ENCODE measurements around the gene PGBD5.

Gene PGBD5

GRCh38 chr1:230300322-230301301 is 125.5 kb downstream of the PGBD5 start:
- DNase-seq (ENCODE audit: low spot score), result no peak

GRCh38 chr1:230299191-230300006 is 126.7 kb downstream of the PGBD5 start:
- DNase-seq (ENCODE audit: low spot score), result no peak

DNA sequence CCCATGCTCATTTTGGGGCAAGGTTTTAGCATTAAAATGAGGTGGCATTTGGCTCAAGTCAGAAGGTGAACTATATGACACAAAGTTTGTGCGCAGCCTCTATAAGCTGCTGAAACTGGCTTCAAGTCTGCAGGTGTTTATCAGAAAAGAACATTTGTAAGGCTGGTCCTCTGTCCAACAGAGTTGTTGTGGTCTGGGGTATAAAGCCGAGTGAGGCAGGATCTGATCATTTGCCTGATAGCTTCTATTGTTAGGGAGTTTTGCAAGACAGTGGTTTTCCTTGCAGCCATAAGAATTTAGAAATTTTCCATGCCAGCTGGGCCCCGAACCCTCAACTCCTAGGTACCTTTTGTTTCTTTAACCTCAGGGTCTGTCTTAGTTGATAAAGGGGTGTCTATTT is 130.8 kb downstream of the PGBD5 start:
- DNase-seq (ENCODE audit: low spot score), result no peak

- no peak for DNase-seq (ENCODE audit: low spot score)
Measured at GRCh38 chr1:230293390-230293700, 132.8 kb downstream of the PGBD5 start.

DNA sequence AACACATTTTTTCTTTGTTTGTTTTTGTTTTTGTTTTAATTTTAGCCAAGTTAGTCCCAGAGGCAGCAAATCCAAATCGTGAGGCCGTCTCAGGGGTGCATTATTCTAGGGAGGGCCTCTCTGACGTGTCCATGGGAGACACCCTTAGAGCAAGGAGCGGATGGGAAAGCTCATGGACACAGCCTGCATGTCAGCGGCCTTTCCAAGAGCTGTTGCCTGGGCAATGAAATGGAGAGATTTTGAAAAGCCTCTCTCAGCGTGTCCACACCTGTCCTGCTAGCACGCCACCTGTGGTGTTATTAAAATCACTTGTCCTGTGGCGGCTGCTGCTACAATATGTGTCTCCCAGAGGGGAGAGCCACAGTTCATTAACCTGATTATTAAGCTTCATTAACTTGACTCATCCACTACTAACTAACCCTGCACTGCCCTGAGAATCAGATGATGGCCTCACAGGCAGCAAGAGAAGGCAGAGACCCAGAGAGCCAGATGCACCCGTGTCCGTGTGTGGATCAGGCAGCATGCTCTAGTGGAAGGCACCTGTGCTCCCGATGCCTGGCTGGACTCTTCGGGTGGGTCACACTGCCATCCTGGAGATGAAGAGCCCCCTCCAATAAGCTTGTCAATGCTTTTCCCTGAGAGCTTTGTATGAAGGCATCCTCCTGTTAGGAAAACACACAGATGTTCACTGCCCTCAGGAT is 133.3 kb downstream of the PGBD5 start:
- no peak for DNase-seq (ENCODE audit: low spot score)

DNA sequence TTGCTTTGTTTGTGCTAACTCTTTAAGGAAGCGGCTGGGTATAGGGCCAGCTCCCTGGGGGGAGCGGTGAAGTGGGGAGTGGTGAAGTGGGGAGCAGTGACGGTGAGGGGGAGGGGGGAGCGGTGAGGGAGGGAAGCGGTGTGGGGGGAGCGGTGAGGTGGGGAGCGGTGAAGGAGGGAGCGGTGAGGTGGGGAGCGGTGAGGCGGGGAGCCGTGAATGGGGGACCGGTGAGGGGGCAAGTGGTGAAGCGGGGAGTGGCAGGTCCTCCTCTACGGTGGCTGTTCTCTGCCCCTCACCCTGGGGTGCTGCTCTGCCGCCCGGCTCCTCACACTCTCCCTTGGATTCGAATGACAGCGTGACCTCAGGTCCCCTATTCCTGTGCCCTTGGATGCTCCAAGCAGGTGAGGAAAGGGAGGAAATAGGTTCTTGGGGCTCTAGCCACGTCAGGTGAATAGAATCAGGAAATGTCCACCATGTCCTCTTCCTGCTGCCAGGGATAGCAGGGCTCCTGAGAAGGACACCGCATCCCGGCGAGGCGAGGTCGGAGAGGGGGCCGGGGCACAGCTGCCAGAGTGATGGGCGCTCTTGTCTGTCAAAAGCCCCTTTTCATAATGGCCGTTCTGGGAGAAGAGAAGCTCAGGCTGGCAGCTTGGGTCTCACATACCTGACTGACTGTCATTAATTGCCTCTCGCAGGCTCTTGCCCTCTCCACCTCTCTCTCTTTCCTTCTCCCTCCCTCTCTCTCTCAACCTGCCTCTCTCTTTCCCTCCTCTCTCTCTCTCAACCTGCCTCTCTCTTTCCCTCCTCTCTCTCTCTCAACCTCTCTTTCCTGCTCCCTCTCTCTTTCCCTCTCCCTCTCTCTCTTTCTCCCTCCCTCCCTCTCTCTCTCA is 134.2 kb downstream of the PGBD5 start:
- DNase-seq (ENCODE audit: low spot score), result no peak

- no peak for DNase-seq (ENCODE audit: low spot score)
Measured at GRCh38 chr1:230289350-230289644, 136.8 kb downstream of the PGBD5 start.

- no peak for DNase-seq (ENCODE audit: low spot score)
Measured at GRCh38 chr1:230288641-230289349, 137.3 kb downstream of the PGBD5 start.

DNA sequence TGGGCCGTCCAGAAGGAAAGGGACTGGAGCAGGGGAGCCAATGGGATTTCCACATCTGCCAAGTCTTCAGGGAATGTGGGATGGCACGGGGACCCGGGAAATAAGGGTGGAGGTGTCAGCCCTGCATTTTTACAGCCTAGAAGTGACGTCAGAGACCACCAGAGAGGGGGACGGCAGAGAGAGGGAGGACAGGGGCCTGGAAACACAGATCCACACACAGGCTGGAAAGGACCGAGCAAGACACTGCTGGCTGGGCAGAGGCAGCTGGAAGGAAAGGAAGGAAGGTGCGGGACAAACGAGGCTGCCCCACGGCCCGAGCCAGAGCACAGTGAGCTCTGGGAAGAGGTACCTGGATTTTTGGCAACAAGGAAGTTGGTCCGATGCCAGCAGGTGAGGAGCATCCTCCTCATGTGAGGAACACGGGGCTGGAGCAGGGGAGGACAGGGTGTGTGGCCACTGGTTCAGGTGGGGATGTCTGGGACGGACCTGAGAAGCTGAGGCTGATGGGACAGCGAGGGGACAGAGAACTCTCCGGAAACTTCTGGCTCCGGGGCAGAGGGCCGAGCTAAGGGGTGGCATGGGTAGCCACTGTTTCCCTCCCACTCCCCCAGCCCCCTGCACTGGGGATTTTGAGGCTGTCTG is 138.3 kb downstream of the PGBD5 start:
- DNase-seq (ENCODE audit: low spot score), result no peak

DNA sequence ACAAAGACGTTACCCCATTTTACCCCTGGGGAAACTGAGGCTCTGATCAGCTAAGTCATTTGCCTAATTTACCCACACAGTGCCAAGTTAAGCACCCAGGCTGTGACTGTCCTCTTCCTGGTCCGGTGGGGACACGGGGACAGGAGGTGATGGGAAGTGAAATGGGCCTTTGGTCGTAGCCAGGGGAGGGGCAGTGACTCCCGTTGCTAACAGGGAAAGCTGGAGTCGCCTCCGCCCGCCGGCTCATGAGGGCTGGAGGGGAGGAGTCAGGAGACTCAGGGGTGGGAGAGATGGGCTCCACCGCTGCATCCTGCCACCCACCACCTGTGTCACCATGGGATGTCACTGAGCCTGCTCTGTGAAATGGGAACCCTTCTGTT is 139.3 kb downstream of the PGBD5 start:
- no peak for DNase-seq (ENCODE audit: low spot score)

- DNase-seq (ENCODE audit: low spot score), result no peak
Measured at GRCh38 chr1:230286166-230286889, 139.8 kb downstream of the PGBD5 start.

DNA sequence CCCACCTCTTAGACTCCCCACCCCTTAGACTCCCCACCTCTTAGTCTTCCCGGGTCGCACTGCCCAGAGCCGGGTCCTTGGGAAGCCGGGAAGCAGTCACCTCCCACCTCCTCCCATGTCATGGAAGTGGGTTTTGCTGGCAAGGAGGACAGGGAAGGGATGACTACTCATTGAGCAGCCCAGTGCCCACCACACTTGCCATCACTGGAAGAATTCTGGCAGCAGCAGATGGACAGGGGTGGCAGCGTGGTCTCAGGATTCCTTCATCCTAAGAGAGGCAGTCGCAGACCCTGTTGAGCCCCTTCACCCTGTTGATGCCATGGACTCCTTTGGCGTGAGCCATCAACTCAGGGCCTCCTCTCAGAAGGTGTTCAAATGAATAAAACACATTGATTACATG is 140.8 kb downstream of the PGBD5 start:
- DNase-seq (ENCODE audit: low spot score), result no peak

DNA sequence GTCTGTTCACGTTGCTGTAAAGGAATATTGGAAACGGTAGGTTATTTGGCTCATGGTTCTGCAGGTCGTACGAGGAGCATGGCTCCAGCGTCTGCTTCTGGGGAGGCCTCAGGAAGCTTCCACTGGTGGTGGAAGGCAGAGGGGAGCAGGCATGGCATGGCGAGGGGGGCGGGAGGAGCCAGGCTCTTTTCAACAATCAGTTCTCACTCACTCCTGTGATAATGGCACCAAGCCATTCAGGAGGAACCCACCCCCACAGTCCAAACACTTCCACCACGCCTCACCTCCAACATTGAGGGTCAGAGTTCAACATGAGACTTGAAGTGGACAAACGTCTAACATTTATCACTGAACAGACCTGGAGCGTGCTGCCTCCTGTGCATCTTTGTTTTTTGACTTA is 141.2 kb downstream of the PGBD5 start:
- DNase-seq (ENCODE audit: low spot score), result no peak

DNA sequence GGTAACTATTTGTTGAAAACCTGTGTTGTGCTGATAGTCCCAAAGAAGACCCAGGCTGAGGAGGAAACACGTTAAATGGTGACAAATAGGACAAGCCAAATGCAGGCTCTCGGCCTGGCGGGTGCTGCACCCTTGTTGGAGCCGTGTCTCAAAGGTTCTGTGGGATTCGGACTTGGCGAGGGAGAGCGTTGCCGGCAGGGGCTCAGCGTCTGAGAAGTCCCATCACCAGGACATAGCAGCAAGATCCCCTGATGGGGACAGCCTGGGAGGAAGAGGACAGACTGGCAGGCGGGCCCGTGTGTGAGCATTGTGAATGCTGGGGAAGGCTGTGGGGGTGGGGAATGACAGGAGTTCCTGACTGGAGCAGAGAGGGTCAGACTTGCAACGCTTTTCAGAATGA is 142.5 kb downstream of the PGBD5 start:
- no peak for DNase-seq (ENCODE audit: low spot score)

DNA sequence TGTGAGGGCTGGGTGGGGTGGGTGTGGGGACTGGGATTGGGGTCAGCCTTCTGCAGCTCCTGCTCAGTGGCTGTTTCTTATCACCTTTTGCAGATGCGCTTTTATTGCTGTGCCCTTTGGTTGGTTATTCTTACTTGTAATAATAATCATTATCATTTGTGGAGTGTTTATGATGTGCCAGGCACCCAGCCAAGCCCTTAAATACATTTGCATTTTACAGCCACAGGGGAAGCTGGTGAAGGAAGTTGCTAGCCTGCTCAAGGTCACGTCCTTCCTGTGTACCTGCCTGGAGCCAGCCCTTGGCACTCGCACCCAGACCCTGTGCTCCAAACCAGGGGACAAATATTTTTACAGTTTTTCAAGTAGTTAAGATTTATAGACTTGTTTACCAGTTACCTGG is 144.0 kb downstream of the PGBD5 start:
- DNase-seq (ENCODE audit: low spot score), result no peak

- no peak for DNase-seq (ENCODE audit: low spot score)
Measured at GRCh38 chr1:230281556-230281955, 144.6 kb downstream of the PGBD5 start.

DNA sequence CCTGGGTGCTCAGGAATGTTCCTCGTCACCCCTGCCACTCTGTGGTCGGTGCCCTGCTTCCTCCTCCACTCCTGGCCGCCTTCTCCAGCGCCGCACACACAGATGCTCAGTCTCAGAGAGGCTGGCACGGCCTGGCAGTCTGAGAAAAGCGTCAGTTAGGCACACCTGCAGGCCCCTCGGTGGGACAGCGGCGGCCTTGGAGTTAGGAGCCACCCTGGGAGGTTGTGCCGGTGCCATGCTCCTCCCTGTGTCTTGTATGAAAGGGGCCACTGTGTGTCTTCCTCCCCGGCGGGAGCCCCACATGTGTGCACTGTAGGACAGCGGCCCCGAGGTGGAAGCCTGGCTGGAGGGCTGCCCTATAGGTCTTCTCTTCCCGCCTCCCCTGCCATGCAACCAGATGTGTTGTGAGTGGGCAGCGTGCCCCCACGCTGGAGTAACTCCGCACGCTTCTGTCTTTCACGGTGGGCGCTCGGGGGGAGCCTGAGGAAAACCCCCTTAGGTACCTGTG is 145.2 kb downstream of the PGBD5 start:
- no peak for DNase-seq (ENCODE audit: low spot score)

GRCh38 chr1:230280054-230280795 is 145.9 kb downstream of the PGBD5 start:
- no peak for DNase-seq (ENCODE audit: low spot score)

DNA sequence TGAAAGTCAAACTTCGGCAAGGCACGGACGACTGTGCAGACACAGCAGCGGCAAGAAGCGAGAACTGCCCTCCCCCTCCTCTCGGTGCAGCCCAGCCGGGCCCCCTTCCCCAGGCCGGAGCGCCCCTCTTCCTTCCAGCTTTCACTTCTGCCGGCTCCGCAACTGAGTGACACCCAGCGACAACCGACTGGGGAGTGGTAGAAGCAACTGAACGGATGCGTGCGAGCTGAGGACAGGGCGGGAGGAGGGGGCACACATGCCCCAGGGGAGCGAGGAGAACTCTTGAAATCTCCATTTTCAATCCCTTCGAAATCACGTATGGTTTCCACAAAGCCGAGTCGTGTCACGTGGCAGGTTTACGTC is 146.6 kb downstream of the PGBD5 start:
- no peak for DNase-seq (ENCODE audit: low spot score)
